Frontal cortex (tissue), 4 donors: ENCODE results near the gene CD247. TPM values are rescaled to one million over a fixed set of nuclear protein-coding genes. Genes with fewer than 3 reads are reported as not detected.

ENCODE experiments used
- DNase-seq, 2 donors: peaks; one replicate each; pipeline ENCODE4 v3.0.0; 2012; ENCODE audit warnings: low spot score in 2 of 2
- FAIRE-seq: peaks from 2 replicates; lab custom pipeline; 2012; peaks lifted over from hg19 to GRCh38; lab: Jason Lieb, UNC
- total RNA-seq: library from RNA; depleted of rRNA; stranded (reverse); fragments of >200 nt; gene quantifications from one replicate; pipeline ENCODE4 v1.2.3, GENCODE V29; 2014
- donor health status: control.
- donor health status: control.
- donor health status: control.

CD247 gene
- total RNA-seq, 1 donor from 2014 or later: 1.2 TPM

GRCh38 chr1:167467752-167468151 lies 50.6 kb downstream of the CD247 start:
- FAIRE-seq: no peak

DNA sequence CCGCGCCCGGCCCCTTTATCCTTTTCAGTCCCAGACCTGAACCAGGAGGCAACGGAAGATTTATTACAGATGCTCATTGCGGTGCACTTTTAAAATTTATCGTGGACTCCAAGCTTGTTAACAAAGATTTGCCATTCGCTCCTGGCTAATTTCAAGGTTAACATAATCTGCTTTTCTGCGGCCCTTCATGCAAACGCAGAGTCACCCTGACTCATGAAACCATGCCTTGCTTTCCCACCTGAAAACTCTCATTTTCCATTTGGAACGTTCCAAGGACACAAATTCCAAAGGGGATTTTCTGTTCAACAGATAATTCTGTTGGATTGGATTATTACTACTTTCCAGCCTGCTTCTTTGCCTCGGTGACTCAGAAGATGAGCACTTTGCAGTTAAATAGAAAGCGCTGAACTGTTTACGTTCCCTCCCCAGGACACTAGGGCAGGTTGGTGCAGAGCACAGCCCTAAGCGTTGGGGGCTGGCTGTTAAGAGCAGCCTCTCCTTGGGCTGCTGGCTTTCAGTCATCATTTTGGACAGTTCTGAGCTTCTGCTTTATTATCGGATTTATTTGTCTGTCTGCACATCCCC lies 51.1 kb downstream of the CD247 start:
- no peak for DNase-seq
- no peak for FAIRE-seq

More at GRCh38 chr1:167467752-167468151, 50.6 kb downstream of the CD247 start:
- no peak for DNase-seq

GRCh38 chr1:167465743-167466142 lies 52.6 kb downstream of the CD247 start:
- DNase-seq (no peak), FAIRE-seq (no peak)

GRCh38 chr1:167465018-167465417 lies 53.3 kb downstream of the CD247 start:
- DNase-seq (no peak), FAIRE-seq (no peak)

- no peak for DNase-seq
Measured at GRCh38 chr1:167463875-167464575, 54.3 kb downstream of the CD247 start.

DNA sequence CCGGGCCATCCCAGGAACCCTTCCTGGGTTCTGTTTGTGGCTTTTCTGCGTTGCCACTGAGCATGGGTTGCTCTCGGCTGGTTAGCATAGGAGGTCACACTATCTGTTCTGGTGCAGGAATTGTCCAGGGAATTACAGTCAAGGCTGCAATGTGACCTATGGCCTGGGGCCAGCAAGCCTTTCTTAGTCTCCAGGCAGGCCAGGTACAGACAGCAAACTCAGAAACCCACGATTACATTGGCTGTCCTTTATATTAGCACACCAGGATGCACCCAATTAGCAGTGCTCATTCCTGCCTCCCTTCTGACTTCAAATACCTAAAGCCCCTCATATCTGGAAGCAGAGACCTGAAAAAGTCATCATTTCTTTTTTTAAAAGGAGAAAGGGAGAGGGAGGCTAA lies 55.2 kb downstream of the CD247 start:
- no peak for FAIRE-seq

More at GRCh38 chr1:167463875-167464575, 54.3 kb downstream of the CD247 start:
- FAIRE-seq: no peak

GRCh38 chr1:167462341-167462740 lies 56.0 kb downstream of the CD247 start:
- FAIRE-seq (no peak), DNase-seq (no peak)

More for the DNA sequence above, 55.2 kb downstream of the CD247 start:
- no peak for DNase-seq

DNA sequence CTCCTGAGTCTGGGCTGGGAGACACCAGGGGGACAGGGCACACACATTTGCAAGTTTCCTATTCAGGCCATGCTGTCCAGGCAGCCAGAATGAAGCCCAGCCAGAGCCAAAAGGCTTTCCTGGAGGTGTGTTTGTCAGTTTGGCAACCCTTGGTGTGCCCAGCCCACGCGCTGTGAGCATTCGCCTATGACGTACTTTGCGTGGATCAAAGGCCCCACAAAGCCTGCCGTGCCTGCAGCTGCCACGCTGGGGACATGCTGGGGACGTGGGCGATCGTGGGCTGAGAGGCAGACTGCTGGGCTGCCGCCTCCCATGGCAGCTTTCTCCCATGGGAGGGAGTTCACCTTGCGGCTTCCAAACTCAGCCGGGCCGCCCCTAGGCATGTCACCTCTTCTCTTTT lies 57.5 kb downstream of the CD247 start:
- DNase-seq: peak in 1 of 2 donors; percentile 32

GRCh38 chr1:167457936-167458584 lies 60.3 kb downstream of the CD247 start:
- no peak for FAIRE-seq

More for the DNA sequence above, 57.5 kb downstream of the CD247 start:
- FAIRE-seq: no peak

DNA sequence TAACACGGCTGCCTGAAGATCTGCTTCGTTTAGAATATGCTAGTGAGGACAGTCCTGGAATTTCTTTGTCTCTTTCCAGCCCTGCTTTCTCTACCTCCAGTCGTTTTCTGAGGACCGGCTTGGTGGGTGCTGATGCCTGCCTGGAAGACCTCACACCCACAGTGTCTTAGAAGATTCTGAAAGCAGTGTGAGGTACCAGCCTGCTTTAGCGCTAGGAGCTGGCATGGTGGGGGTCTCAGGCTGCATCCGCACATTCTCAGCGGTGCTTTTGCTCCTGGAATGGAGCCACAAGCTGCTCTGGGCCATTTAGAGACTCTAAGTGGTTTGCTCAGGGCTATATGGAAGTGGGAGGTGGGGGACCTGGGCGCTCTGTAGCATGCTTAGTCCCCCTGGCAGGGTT lies 61.4 kb downstream of the CD247 start:
- FAIRE-seq (no peak), DNase-seq (no peak)

More at GRCh38 chr1:167457936-167458584, 60.3 kb downstream of the CD247 start:
- no peak for DNase-seq

DNA sequence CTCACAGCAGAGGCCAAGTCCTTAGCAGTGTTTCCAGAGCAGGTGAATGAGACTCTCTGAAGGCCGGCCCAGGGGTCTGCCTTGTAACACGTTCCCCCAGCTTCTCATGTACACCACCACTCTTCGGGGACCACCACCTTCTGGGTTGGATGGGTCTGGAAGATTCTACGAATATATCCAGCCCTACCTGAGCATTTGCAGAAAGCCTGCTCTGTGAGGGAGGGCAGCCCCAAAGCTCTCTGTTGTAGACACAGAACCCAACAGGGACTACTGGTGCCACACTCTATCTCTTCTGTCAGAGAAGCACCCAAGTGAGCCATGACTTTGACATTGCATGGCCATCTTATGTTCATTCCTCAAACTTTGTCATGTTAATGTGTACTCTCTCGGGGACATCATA lies 61.8 kb downstream of the CD247 start:
- FAIRE-seq: no peak

GRCh38 chr1:167455786-167456446 lies 62.4 kb downstream of the CD247 start:
- no peak for FAIRE-seq
- DNase-seq: peak; percentile 28 to 33

More for the DNA sequence above, 61.8 kb downstream of the CD247 start:
- no peak for DNase-seq

DNA sequence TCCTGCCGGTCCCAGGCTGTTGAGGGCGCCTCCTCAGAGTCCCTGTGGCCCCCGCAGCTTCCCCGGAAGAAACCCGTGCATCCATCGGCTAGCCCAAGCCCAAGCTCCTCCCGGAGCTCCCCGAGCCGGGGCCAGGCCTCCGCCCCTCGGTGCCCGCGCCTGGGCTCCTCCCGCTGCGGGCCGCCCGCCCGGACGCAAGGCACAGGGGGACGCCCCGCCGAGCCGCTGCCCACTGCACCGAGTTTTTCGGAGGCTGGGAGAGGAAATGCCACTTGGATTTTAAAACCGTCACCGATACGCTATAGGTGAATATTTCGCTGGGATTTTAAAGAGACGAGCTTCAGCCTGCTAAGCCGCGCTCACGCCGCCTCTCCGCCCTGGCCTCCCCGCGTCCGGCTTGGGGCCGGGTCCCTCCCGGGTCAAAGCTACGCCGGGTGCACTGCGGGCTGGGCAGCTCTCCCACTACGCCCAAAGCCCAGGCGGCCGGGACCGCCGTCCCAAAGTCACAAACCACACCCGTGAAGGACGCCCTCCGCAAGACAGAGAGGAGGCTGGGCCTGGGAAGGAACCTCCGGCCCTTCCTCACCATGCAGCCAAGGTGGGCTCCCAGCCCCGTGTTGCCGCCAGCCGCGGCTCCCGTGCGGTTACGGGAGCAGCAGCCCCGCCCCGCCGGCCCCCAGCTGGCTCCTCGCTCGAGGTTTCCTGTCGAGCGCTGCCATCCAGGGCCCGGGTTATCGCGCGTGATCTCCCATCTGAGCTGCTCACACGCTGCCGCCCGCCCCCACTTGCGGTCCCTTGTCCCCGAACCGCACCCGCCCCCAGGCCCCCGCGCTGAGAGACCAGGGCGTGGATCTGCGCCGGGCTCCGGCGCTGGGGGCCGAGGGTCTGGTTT lies 63.2 kb downstream of the CD247 start:
- DNase-seq (peak; percentile 53 to 65), FAIRE-seq (no peak)

GRCh38 chr1:167454304-167454893 lies 63.9 kb downstream of the CD247 start:
- DNase-seq: no peak
- no peak for FAIRE-seq

- FAIRE-seq (no peak), DNase-seq (no peak)
Measured at GRCh38 chr1:167453123-167453522, 65.2 kb downstream of the CD247 start.

- FAIRE-seq: no peak
Measured at GRCh38 chr1:167452483-167452882, 65.8 kb downstream of the CD247 start.

DNA sequence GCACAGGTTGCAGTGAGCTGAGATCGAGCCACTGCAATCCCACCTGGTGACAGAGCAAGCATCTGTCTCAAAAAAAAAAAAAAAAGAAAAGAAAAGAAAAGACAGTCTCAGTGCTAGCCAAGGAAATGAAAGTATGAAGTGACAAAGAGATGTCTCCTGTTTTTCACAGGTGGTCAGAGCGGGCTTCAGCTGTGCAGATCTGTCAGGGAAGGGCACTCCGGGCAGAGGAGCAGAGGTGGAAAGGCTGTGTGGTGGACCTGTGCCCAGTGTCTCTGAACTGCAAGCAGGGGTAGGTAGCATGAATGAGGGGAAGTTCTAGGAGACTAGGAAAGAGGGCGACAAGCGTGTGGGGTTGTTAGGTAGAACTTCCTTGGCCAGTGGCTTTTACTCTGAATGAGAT lies 67.5 kb downstream of the CD247 start:
- FAIRE-seq (no peak), DNase-seq (no peak)

More at GRCh38 chr1:167452483-167452882, 65.8 kb downstream of the CD247 start:
- DNase-seq: no peak

DNA sequence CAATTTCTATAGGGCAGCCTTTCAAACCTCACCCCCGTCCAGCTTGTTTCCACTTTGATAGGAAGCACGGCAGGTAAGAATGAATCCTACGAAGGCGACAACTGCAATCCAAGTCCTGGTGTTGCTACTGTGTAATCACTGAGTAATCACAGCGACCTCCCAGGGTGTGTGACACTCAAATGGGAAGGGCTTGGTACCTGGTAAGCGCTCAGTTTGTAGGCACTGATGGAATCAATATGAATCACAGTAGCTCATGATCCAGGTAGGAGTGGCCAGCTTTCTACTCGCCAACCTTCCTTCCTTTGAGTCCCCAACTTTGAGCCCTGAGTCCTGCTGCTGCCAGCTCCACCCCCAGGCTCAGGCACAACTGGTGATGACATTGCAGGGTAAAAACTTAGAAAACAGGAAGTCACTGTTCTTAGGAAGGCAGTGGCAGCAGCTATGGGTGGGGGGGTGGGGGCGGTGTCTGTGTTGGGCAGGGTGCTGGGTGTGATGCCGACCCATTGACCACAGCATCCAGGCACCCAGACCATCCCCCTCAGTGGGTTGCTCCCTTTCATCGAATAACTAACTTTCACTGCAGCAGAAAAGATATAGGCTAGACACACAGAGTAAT lies 70.7 kb downstream of the CD247 start:
- FAIRE-seq: no peak
- no peak for DNase-seq

- FAIRE-seq (no peak), DNase-seq (no peak)
Measured at GRCh38 chr1:167446966-167447365, 71.4 kb downstream of the CD247 start.
